Muscle of arm (tissue), 14 donors: ENCODE measurements around the gene RHBDL2. TPM values are rescaled to one million over a fixed set of nuclear protein-coding genes. Genes with fewer than 3 reads are reported as not detected.
"Not testable (repeated sequence)": the region's sequence is repeated elsewhere in the genome, so short reads cannot be mapped to it uniquely, and the experiment has no call there.

Experiments used
- DNase-seq: peaks from one replicate; pipeline ENCODE4 v3.0.0-alpha.2; 2013
- long read RNA-seq, 11 donors: transcript quantifications; one replicate each; lab custom pipeline, GENCODE V29; 2026
- polyA plus RNA-seq, 12 donors: library from polyadenylated mRNA; unstranded; fragments of 120-200 nt; gene quantifications; one replicate each; pipeline ENCODE4 v1.2.1, GENCODE V29; 2013; ENCODE audit not compliant: insufficient read length in 12 of 12

RHBDL2 gene, protein sequence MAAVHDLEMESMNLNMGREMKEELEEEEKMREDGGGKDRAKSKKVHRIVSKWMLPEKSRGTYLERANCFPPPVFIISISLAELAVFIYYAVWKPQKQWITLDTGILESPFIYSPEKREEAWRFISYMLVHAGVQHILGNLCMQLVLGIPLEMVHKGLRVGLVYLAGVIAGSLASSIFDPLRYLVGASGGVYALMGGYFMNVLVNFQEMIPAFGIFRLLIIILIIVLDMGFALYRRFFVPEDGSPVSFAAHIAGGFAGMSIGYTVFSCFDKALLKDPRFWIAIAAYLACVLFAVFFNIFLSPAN
- 1 to 10 TPM in 4 of 12 donors, under 1 TPM in 6, not detected in 2; 0.48 to 3.8 (median 0.66) TPM for polyA plus RNA-seq
- long read RNA-seq, donor 1: 0 reads
- long read RNA-seq, donor 2, partial matches to known transcripts: 0 of 1 reads
- long read RNA-seq, donor 2, other reads (novel, unspliced or antisense): 0 of 1 reads
- long read RNA-seq, donor 3: 0 reads
- long read RNA-seq, donor 4: 0 reads
- long read RNA-seq, donor 5: 0 reads
- long read RNA-seq, donor 6: 0 reads
- long read RNA-seq, donor 7, partial matches to known transcripts: 0 of 1 reads
- long read RNA-seq, donor 7, other reads (novel, unspliced or antisense): 0 of 1 reads
- long read RNA-seq, donor 8: 0 reads
- long read RNA-seq, donor 9: 0 reads
- long read RNA-seq, donor 10: 0 reads
- long read RNA-seq, donor 11: 0 reads

DNA sequence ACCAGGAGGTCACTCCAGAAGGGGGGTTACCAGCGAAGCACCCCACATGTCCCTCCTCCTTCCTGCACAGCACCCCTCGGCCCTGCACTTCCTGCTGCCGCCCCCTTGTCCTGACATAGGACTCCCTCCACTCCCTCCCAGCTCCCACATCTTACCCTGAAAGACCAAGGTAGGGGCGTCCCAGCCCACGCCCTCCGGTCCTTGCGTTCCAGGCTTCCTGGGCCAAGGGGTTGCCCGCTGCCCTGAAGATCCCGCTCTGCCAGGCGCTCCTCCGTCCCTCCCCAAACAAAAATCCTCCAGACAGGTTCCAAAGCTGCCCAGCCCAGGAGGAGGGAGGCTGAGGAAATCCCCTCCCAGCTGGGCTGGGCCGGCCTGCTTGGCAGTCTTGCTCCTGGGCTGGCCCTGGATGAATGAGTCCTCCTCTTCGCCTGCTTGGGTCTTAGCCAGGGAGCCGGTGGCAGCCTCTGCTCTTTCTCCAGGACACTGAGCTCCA lies at the start of gene RHBDL2:
Gene RHBDL2, minus strand, starts transcription at position 304 of the 493 bp plus-strand sequence. CDS start 22,618 bp downstream, outside the sequence.
- peak; percentile 22 for DNase-seq

DNA sequence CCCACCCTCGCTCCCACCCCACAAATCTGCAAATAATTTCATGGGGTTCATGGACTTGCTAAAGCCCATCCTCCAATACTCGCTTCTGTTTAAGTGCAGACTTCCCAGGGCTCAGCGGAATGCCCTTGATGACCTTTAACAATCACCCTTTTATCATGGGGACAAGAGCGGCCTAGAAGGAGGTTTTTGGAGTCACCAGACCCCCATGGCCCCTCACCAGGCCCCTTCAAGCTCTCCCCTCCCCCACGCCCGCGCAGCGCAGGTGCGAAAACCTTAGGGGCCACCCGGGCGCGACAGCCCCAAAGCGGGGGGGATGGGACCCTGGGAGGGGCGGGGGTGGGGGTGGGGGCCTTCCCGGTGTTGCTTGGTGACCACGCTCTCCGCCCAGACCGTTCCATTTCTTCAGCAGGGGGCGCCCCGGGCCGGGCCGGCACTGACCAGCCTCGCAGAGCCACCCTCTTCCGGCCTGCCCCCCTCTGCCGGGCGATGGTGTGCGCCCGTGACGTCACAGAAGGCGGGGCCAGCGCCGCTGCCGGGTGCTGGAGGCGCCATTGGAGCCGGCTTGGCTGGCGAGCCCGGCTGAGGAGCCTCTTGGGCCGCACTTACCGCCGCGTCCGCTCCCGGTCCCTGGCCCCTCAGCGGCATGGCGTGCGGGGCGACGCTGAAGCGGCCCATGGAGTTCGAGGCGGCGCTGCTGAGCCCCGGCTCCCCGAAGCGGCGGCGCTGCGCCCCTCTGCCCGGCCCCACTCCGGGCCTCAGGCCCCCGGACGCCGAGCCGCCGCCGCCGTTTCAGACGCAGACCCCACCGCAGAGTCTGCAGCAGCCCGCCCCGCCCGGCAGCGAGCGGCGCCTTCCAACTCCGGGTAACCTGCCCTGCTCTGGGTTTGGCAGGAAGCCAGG lies 49.4 kb upstream of the RHBDL2 start, which contains the start of gene AKIRIN1:
Gene AKIRIN1, plus strand, starts transcription at position 539 of the 900 bp plus-strand sequence. Its CDS starts 105 bp downstream, at position 644.
- DNase-seq: peak; percentile 97

DNA sequence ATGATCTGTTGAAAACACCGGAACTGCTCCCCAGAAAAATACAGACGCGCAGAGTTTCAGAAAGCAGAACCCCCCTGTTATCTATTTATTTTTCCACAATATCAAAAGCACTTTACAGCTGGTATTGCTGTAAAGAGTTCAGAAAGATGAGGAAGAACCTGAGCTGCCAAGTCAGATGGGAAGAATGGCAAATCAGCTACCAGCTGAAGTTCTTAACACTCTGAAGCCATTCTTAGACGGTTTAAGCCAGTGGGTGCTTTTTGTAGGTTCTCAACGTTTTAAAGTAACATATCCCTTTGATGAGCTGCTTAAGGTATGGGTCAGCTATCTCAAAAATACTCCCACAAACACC lies 48.7 kb upstream of the RHBDL2 start:
- peak; percentile 28 for DNase-seq

DNA sequence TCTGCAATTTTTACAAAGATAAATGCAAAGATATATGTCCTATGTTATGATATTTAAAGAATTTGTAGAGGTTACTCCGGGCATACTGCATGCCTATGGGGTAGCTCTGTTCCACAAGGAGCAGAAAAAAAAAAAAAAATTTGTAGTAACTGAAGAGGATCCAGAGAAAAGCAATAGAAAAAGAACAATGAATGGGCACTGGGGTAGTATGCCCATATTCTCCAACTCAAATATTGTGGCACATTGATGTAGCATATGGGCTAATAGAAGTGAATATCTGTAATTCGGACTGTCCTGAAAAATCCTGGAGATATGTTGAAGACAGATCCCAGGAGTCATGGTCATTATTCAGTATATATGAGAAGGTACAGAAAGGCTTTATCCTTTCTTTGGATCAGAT lies 48.3 kb upstream of the RHBDL2 start:
- DNase-seq: no peak

DNA sequence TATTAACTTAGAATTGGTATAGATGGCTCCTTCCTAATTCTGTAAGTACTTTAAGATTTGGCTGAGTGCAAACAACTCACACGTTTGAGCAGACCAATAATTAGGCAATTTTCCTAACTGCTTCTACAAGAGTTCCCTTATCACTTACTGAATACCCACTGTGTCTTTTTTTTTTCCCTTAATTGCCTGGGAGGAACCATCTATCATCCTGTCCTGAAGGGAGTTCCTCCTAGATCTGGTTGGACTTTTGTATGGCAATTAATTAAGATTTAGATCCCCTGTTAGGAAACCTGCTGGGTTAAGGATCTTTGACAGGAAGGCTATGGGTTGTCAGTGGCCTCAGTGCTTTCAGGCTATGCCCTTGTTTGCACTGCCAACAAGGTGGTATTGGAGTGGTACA lies 37.8 kb upstream of the RHBDL2 start:
- DNase-seq: not testable (repeated sequence)

DNA sequence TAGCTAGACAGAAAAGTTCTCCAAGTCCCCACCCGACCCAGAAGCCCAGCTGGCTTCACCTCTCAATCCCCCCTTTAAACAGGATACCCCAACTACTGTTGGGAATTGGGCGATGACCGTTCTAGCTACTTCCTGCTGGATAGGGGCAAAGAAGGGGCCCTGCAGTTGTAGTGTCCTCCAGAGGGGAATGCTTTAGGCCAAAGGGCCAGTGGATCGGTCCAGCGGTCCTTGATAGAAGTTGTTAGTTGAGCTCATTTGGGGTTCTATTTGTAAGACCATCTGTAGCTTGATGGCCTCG lies 36.6 kb upstream of the RHBDL2 start:
- DNase-seq: not testable (repeated sequence)

DNA sequence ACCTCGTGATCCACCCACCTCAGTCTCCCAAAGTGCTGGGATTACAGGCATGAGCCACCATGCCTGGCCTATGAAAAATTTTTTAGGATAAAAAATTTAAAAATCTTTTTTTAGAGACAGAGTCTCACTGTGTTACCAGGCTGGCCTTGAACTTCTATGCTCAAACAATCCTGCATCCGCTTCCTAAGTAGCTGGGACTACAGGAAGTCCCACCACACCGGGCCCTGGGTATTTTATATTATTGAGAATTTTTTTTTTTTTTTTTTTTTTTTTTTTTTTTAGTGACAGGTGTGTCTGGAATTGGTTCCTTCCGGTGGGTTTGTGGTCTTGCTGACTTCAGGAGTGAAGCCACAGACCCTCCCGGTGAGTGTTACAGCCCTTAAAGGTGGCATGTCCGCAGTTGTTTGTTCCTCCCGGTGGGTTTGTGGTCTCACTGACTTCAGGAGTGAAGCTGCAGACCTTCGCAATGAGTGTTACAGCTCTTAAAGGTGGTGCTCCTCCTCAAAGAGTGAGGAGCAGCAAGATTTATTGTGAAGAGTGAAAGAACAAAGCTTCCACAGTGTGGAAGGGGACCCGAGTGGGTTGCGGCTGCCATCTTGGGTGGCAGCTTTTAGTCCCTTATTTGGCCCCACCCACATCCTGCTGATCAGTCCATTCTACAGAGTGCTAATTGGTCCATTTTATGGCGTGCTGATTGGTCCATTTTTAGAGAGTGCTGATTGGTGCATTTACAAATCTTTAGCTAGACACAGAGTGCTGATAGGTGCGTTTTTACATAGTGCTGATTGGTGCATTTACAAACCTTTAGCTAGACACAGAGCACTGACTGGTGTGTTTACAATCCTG lies 36.0 kb upstream of the RHBDL2 start:
- DNase-seq: not testable (repeated sequence)

DNA sequence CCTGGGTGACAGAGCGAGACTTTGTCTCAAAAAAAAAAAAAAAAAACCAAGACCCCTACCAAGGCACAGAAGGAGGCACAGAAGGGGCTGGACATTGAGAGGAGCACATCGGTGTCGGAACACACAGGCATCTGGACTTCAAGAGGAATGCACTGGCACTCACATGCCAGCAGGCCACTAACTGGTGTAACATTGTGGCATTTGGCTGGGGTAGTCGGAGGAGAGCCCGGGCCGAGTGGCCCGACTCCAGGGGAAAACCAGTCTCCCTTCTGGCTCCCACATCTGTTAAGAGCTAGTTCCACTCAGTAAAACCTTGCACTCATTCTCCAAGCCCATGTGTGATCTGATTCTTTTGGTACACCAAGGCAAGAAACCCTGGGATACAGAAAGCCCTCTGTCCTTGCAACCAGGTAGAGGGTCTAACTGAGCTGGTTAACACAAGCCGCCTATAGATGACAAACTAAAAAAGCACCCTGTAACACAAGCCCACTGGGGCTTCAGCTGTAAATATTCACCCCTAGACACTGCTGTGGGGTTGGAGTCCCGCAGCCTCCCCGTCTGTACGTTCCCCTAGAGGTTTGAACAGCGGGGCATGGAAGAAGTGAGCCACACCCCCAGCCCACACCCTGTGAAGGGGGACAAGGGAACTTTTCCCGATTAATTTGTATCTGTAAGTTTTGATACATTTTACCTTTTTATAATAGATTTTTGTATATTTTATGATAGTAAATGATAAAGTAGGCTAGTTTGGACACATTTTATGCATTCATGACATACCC lies 32.2 kb upstream of the RHBDL2 start:
- no peak for DNase-seq

DNA sequence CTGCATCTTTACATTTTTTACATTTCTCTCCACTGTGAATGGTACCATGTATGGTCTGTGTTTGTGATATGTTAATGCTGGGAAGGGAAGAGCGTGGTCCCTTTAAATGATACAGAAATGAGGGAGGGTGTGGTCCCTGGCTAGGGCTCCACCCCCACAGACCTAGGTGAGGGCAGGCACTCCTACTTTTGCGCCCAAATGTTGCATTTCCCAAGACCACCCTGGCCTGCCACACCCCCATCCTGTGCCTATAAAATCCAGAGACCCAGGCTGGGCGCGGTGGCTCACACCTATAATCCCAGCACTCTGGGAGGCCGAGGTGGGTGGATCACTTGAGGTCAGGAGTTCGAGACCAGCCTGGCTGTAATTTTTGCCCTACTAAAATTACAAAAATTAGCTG lies 31.5 kb upstream of the RHBDL2 start:
- DNase-seq: not testable (repeated sequence)

DNA sequence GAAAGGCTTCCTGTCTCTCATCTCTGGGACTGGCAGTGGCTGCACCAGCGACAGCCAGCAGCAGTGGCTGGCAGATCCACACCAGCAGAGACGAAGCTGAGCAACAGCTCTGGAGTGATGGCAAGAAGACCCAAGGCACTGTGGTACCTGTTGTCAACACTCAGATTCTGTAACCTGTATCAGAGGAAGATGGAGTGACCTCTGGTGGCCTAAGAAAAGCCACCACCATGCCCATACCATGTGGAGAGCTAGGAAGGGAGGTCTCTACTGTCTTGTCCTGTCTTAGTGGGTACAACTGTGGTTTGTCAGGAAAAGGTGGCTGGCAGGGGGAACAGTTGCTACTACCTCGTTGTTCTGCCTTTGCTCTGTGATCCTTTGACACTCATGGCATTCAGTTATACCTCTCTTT lies 22.5 kb upstream of the RHBDL2 start:
- no peak for DNase-seq

DNA sequence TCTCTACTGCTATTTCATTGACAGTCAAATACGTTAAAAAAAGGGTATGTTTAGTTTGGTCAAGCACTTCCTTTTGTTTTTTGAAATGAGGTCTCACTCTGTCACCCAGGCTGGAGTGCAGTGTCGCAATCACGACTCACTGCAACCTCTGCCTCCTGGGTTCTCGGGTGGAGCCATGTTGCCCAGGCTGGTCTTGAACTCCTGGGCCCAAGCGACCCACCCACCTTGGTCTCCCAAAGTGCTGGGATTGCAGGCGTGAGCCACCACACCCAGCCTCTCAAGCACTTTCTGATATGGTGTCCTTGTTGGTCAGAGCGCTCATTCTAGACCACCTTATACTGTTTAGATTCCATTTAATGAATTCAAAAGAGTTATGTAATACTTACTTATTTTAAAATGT lies 20.9 kb upstream of the RHBDL2 start:
- DNase-seq: no peak

DNA sequence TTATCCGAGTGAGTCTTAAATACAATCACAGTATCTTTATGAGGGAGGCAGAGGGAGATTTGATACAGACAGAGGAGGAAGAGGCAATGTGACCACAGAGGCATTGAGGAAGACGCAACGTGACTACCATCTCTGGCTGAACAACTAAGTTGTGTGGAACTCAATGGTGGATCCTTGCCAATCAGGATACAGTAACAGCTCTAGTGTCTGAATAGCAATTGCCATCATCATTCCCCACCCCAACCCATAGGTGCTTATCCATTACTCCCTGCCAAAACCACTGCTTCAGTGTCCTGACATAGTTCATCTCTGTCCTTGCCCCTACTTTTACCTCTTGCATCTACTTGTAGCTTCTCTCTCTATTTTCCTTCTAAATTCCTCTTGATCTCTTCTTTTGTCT lies 20.5 kb upstream of the RHBDL2 start:
- DNase-seq: no peak

DNA sequence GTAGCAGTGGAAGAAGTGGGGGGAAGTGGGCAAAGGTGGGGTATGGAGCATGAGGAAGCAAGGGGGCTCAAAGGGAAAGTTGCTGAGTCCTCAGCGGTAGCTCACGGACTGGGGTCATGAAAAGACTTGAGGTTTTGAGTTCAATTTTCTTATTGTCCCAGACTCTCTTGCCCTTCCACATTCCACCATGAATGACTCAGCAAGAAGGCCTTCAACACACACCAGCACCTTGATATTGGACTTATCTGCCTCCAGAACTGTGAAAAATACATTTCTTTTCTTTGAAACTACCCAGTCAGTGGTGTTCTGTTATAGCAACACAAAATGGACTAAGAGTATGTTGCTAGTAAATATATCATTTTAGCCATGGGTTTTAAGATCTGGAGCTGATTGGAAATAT lies 17.3 kb upstream of the RHBDL2 start:
- no peak for DNase-seq

DNA sequence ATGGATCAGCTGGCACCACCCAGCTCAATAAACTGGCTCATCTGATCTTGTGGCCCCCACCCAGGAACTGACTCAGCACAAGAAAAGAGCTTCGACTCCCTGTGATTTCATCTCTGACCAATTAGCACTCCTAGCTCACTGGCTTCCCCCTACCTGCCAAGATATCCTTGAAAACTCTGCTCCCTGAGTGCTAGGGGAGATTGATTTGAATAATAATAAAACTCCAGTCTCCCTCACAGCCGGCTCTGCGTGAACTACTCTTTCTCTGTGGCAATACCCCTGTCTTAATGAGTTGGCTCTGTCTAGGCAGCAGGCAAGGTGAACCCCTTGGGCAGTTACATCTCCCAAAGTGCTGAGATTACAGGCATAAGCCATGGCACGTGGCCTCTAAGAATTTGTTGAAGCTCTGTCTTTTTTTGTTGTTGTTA lies 11.8 kb upstream of the RHBDL2 start:
- no peak for DNase-seq

DNA sequence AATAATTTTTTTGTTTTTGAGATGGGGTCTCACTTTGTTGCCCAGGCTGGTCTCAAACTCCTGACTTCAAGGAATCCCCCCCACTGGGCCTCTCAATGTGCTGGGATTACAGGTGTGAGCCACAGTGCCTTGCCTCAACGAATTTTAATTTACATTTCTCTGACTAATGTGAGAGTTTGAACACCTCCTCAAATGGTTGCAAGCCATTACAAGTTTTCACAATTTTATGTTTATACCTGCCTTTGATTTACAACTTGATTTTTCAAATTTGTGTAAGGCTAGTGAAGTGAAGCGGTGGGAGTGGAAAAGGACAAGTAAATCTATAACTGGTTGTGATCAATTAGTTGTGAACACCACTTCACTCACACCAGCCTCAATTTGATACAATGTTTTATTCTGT lies 8.9 kb upstream of the RHBDL2 start:
- no peak for DNase-seq

DNA sequence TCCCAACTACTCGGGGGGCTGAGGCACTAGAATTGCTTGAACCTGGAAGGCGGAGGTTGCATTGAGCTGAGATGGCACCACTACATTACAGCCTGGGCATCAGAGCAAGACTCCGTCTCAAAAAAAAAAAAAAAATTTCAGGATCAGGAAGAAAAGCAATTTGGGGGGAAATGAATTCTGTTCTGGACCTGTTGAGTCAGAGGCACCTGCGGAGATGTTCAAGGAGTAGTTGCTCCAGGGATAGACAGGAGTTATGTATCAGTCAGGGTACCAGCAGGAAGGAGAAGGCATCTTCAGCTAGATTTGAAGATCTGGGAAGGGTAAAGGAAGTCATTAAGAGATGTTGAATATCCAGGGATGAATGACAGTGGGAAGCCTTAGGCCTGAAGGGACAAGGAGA lies 2.9 kb upstream of the RHBDL2 start:
- DNase-seq: no peak

DNA sequence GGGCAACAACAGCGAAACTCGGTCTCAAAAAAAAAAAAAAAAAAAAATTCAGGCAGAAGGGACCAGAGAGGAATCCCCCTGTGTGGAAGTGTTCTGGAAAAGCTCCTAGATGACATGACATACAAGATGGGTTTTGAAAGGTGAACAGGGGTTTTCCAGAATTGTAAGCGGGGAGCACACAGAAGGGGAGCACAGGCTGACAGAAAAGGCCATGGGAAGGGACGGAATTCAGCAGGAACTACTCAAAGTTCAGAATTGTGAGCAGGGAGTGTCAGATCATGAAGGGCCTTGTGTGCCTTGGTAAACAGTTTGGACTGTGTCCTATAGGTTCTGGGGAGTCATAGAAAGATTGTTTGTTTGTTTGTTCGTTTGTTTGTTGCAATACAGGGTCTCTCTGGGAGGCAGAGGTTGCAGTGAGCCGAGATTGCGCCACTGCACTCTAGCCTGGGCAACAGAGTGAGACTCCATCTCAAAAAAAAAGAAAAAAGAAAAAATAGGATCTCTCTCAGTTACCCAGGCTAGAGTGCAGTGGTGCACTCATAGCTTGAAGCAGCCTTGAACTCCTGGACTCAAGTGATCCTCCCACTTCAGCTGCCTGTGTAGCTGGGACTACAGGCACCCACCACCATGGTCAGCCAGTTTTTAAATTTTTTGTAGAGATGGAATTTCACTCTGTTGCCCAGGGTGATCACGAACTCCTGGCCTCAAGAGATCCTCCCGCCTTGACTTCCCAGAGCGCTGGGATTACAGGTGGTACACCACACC lies 1.2 kb upstream of the RHBDL2 start:
- no peak for DNase-seq

DNA sequence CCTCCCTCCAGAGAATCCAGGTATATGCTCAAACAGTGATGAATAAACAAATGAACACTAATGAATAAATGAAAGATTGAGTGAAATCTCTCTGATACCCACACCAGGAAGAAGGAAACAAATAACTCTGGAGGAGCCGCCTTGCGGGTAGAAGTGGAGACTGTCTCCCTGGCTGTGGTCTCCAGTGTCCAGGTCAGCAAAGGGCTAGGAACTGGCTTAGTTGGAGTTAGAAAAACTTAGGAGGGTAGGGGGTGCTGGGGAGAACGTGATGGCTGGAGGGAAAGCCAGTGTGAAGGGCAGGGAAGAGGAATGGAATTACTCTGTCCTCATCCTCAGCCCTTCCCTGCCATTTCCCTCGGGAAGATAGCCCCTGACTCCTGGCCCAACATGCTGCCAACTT lies 537 bp downstream of the RHBDL2 start:
- no peak for DNase-seq

DNA sequence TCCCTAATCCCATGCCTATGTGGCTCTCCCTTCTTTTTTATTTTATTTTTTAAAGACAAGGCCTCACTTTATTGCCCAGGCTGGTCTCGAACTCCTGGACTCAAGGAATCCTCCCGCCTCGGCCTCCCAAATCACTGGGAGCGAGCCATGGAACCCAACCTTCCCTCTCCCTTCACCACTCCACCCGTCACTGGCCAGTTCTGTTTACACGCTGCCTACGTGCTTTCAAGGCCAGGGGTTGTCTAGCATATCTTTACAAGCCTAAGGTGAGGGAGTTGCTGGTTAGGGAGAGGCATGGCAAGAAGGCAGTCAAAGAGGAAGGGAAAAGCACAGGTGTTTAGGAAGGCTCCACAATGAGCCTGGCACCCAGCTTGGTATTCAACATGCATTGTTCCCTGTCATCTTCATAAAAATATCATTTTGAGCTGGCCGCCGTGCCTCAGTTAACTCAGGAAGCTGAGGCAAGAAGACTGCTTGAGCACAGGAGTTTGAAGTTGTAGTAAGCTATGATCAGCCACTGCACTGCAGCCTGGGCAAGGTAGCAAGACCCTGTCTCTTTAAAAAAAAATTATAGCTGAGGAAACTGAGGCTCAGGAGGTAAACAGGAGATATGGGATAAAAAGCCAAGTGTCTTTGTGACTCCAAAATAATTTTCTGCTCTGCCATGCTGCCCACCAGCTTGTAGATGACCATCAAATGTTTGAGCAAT lies 1.1 kb downstream of the RHBDL2 start:
- no peak for DNase-seq
